NCI-H2107 treated with DMSO at 0.1 percent for 48 hours (cell line): ENCODE results near the gene LAMB4.

Experiments
- DNase-seq: peaks from one replicate; lab custom pipeline; 2025; ENCODE audit not compliant: unreplicated experiment; lab: John Stamatoyannopoulos, UW

The LAMB4 gene

GRCh38 chr7:107973861-107974260 lies 156.3 kb downstream of the LAMB4 start:
- no peak for DNase-seq
